Activated CD8-positive, alpha-beta memory T cell treated with anti-CD3 and anti-CD28 coated beads, Interleukin-2, amount 50 U/mL, for 1 hour (primary cell): ENCODE data around the gene PFKL.

Source experiments
- DNase-seq: peaks from one replicate; pipeline ENCODE4 v3.0.0-alpha.2; 2020; ENCODE audit errors: extremely low read depth

Gene PFKL

GRCh38 chr21:44363278-44363677 is 63.4 kb downstream of the PFKL start:
- DNase-seq = no peak

DNA sequence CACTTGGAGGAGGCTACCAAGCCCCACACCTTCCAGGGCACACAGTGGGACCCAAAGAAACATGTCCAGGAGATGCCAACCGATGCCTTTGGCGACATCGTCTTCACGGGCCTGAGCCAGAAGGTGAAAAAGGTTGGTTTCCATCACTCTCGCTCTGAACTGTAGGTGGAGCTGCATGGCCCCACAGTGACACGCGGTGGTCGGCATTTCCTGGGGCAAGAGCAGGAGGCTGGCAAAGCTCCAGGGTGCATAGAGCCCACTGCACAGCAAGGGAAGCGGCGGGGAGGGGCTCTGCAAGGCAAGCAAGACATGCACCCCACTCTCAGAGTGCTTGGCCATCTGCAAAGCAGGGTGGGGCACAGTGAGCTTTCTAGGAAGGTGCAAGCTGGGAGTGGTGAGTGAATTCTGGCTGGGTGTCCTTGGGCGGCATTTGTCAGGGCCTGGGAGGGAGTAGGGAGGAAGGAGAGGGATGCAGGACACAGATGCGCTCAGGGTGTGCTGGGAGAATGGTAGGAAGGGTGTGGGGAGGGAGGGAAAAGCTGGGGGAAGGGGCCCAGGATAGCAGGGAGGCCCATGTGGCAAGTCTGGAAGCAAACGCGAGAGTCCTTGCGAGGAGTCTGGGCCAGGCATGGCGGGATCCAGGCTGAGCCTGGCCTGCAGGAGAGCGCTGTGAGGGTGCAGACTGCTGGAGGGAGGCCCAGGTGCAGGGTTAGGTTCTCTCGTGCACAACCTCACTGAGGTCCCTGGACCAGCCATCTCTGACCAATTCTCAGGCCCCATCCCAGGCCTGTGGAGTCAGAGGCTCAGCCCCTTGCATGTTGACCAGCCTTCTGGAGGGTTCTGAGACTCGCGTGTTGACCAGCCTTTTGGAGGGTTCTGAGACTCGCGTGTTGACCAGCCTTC is 64.5 kb downstream of the PFKL start:
- no peak for DNase-seq

DNA sequence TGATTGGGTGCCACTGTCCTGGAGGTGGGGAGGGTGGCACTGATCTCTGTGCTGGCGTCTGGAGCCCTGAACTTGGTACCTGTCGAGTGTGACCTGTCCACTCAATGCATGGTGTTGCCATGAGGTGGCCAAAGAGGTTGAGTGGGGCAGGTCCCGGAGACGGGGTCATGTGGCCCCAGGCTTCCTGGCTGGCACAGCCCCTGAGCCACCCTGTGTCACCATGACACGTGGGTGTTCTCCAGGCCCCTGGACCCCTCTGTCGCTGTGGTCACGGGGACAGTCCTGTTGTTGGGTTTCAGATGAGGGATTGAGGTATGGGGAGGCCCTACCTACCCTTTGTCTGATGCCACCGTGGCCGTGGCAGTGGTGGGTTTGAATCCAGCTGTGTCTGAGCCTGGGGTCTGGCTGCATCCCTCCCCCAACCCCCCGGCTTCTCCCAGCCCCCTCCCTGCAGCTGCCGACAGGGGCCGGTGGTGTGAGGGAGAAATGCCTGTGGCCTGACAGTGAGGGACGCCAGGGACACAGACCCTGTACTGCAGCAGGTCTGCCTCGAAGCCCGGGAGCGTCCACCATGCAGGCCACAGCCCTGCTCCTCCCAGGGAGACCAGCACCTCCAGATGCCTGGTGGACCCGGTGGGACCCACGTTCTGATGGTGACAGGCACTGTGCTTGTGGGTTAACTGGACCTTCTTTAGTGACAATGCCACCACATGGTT is 65.6 kb downstream of the PFKL start:
- DNase-seq = no peak

DNA sequence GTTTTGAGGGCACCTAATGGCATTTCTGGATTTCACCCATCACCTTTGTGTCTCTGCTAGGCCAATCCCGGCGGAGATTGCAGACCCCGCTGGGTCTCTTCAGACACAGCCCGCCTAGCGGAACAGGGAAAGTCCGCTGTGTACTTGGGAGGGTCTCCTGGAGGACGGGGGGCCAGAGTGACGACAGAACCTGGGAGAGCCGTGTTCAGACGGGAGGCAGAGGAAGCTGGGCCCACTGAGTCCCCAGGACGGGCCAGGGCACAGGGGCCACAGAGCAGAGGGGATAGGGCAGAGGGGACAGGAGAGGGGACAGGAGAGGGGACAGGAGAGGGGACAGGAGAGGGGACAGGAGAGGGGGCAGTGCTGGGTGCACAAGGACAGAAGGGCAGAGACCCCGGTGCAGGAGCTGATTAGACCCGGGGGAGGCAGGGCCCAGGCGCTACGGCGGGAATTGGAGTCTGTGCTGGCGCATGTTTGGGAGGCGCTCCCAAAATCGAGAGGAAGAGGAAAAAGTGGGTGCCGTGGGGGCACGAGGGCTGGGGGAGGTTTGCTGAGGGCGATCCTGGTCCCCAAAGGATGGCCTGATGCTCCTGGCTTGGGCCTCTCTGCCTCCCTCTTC is 66.2 kb downstream of the PFKL start:
- DNase-seq = no peak

GRCh38 chr21:44366586-44367211 is 66.8 kb downstream of the PFKL start:
- DNase-seq = no peak

DNA sequence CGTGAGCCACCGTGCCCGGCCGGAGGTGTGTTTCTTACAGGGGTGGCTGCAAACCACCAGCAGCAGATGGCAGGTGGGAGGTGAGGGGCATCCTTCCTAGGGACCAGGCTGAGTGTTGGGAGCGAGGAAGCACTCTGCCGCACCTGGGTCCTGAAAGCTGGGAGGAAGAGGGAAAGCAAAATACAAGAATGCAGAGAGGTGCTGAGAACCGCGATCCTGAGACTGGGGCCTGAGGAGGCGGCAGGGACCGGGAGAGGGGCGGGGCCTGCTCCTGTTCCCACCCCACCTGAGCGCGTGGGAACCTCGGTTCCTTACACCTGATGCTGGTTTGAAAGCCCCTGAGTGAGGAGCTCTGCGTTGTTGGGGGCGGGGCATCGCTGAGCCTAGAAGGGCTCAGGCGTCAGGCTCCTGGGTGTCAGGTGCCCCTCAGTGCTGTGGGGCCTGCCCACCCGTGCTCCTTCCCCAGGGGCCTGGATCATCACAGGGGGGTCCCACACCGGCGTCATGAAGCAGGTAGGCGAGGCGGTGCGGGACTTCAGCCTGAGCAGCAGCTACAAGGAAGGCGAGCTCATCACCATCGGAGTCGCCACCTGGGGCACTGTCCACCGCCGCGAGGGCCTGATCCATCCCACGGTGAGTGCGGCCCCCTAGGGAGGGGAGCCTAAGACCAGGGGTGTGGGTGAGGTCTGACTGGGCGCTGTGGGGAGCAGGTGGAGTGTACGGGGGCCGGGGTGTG is 69.0 kb downstream of the PFKL start:
- DNase-seq = no peak

- no peak for DNase-seq
Measured at GRCh38 chr21:44370027-44370735, 70.3 kb downstream of the PFKL start.

- DNase-seq = no peak
Measured at GRCh38 chr21:44370786-44371410, 71.0 kb downstream of the PFKL start.

DNA sequence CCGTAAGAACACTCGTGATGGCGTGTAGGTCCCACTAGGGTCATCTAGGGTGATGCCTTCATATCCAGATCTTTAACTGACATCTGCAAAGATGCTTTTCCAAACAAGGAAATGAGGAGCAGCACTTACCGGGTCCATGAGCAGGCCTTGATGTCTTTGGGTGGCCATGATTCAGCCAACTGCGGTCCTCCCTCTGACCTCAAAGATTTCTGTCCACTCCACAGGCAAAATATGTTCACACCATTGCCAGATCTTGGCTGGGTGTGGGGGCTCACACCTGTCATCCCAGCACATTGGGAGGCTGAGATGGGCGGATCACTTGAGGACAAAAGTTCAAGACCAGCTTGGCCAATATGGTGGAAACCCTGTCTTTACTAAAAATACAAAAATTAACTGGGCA is 71.7 kb downstream of the PFKL start:
- DNase-seq = no peak

GRCh38 chr21:44372616-44373015 is 72.8 kb downstream of the PFKL start:
- no peak for DNase-seq

GRCh38 chr21:44374601-44375280 is 74.9 kb downstream of the PFKL start:
- no peak for DNase-seq

DNA sequence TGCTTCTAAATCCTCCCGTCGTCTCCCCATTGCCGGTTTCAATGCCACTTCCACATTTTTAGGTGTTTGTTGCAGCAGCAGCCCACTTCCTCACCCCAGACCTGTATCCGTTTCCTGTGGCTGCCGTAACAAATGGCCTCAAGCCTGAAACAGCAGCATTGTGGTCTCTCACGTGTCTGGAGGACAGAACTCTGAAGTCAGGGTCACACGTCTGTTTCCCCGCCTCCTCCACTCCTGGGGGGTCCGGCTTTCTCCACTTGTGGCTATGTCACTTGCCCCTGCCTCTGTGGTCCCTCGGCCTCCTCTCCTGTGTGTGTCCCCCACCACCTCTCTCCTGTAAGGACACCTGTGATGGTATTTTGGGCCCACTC is 75.4 kb downstream of the PFKL start:
- DNase-seq = no peak

- no peak for DNase-seq
Measured at GRCh38 chr21:44375761-44376241, 75.9 kb downstream of the PFKL start.

- DNase-seq = no peak
Measured at GRCh38 chr21:44376606-44377005, 76.8 kb downstream of the PFKL start.
